GM21717 (cell line): ENCODE measurements around the gene CELF2.

Experiments
- ATAC-seq: cut with Tn5 transposase; IDR thresholded peaks from one replicate; pipeline ENCODE4 v1.9.1; 2021; ENCODE audit warnings: mild to moderate bottlenecking, moderate library complexity; ENCODE audit not compliant: unreplicated experiment

CELF2 gene

GRCh38 chr10:11020548-11020942 is 2.9 kb downstream of the CELF2 start:
- ATAC-seq, result no peak

GRCh38 chr10:11022213-11022612 is 4.5 kb downstream of the CELF2 start:
- no peak for ATAC-seq

DNA sequence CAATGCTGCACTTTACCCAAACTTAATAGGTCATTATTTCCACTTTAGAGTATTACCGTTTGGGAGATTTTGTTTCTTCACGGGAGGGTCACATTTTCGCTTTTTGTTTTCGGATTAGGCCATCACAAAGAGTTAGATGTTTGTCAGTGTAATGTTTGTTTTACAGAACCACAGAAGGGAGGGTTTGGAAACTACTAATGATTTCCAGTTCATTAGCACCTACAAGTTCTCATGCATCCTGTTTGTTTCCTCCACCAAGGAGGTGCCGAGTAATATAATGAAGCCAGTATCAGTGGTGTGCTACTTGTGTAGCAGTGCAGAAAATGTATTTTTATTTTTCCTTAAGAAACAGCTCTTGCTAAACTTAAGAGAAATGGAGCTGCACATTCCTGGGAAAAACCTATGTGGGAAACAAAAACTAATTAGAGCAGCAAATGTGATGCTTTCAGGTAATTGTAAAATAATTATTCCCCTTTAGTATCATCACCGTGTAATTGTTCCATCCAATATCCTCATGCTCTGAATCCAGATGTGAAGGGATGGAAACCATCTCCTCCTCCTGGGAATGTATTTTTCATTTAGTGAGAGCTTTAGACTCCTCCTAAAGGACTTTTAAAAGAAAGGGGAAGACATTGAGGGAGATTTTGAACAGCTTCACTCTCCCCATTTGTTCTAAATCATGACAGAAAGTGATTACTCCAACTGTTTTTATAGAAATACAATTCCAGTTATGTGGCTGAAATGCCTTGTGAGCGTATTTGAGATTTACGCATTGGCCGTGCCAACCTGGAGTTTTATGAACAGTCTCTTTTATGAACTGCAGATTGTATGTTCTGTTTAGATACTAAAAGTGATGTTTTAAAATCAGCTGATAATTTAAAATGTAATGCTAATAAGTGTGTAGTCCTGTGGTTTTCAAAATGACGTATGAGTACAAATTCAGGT is 5.6 kb downstream of the CELF2 start:
- no peak for ATAC-seq

DNA sequence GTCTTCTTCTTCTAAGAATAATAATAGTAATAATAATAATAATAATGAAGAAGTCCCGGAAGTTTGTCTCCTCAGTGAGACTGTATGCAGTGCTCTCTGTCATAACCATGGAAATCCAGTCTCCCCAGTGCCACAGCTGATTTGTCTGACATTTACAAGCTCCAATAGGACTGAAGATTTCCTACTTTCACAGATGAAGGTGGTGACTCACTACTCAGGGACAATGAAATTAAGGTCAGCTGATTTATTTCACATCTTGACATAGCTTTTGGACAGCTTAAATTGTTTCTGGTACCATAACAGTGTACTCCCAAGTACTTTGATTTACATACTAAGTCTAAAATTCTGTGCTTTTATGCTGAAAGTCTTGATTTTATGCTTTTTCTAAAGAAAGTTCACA is 6.9 kb downstream of the CELF2 start:
- no peak for ATAC-seq

DNA sequence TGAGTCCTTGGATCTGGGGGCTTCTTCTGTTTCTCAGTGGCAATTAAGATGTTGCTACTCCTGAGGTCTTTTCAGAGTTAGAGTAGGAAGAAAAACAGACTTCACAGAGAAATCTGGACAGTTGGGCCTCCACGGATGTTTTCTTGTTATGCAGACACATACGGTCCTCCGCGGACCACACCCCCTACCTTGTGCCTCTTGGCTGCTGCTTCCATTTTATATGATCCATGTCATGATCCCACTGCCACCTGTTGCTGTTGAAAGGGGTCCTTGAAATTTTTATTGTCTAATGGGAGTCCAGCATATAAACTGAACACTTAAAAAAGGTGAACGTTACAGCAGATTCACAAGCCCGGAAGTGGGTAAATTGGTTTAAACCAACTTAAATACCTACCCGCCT is 8.3 kb downstream of the CELF2 start:
- ATAC-seq, result no peak

- ATAC-seq, result no peak
Observed at GRCh38 chr10:11026773-11027172, 9.1 kb downstream of the CELF2 start.

GRCh38 chr10:11034762-11035161 is 17.1 kb downstream of the CELF2 start:
- no peak for ATAC-seq

DNA sequence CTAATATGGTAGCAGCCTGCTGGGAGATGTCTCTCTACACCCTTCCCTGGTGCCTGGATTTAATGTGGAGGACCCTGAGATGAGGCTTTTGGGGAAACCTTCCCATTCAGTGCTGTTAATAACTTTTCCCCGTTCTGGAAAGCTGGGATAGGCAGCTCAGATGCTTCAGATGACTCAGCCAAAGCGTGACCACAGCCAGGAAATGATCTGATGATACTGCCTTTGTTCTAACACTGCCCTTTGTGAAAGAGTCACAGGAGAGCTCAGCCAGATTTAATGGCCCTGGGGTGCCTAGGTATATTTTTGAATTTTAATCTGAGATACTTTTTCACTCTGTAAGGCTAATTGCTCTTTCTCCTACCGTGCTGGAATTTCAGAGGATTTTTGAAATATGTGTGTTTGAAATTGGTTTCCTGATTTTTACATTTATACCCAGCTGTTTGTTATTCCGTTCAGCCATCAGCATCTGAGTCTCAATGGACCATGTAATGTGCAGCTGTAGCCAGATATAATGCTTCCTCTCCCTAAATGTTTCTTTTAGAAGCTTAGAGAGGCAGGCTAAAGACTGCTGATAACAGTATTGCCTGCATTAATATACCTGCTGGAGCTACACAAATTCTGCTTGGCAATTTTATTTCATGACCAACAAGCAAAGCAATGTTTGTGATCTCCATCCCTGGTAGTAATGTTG is 17.8 kb downstream of the CELF2 start:
- no peak for ATAC-seq

DNA sequence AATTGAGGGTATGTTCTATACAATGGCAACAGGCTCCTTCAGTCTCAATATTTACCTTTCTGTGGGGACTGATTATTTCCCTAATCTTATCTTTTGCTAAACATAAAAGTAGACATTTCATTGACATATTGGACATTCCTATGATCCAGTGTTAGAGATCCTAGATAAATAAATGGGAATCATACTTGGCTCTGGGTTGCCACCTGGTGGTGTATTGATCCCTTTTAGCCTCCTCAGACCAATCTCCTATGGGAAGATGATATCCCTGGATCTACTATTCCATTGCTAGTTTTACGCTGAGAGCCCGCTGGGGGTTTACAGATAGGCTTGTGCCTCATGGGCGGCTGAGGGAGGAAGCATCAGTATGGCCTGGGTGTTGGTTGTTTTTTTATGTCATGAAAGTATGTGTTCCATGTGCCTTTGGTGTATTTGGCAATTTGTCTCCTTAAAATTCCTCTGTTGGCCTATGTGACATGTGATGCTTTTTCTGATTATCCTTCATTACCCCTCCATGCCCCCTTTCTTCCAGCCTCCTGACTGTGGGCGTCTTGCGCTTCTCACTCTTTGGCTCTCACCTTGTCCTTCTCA is 18.8 kb downstream of the CELF2 start:
- ATAC-seq, result no peak

DNA sequence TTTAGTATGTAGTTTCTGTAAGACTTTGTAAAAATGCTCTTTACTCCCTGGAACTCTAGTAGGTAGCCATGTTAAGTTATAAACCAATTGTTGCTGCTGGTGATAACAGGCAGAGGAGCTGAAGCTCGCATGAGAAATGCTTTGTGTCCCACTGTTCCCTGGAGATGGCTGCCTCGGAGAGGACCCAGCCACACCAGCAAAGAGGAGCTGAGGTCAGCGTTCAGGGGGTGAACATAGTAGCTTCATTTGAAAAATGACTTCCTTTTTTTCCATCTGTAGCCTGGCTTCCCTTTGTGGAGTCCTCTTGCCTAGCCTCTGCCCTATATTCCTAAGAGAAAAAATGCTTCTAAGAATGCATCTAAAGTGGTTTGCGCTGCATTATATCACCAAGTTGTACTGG is 20.3 kb downstream of the CELF2 start:
- no peak for ATAC-seq

GRCh38 chr10:11042357-11042756 is 24.7 kb downstream of the CELF2 start:
- ATAC-seq, result no peak

- no peak for ATAC-seq
Observed at GRCh38 chr10:11043039-11043438, 25.4 kb downstream of the CELF2 start.

GRCh38 chr10:11043446-11044127 is 25.9 kb downstream of the CELF2 start:
- ATAC-seq, result no peak

GRCh38 chr10:11045487-11045886 is 27.8 kb downstream of the CELF2 start:
- ATAC-seq, result no peak

DNA sequence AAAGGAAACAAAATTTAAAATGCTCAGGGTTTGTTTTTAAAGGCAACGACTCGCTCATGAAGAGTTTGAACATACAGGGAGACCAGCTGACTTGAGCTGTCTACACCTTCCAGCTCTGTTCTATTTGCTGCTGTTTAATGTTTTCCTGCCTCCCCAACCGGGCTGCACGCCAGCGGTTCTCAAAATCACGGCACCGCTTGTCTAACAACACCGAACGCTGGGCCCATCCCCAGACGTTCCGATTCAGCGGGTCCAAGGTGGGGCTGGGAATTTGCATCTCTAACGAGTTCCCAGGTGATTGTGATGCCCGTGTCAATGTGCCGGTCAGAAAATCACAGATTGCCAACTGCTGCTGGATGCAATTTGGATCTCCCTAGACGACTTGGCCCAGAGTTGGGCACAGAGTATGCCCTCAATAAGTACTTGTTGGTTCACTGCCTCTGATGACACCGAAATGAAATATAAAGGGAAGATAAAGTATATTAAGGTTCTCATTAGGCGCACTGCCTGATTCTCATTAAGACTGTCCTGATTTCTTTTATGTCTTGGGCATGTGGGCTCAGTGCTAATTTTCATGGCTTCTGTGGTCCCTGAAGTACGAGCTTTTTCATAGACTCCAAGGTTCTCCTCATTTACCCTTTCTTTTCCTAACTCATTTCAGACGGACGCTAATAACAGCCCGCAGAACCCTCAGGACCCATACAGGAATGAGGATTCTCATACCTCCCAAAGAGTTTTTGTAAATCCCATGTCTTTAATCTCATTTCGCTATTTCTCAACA is 28.5 kb downstream of the CELF2 start:
- no peak for ATAC-seq

GRCh38 chr10:11046776-11047160 is 29.1 kb downstream of the CELF2 start:
- ATAC-seq, result no peak

DNA sequence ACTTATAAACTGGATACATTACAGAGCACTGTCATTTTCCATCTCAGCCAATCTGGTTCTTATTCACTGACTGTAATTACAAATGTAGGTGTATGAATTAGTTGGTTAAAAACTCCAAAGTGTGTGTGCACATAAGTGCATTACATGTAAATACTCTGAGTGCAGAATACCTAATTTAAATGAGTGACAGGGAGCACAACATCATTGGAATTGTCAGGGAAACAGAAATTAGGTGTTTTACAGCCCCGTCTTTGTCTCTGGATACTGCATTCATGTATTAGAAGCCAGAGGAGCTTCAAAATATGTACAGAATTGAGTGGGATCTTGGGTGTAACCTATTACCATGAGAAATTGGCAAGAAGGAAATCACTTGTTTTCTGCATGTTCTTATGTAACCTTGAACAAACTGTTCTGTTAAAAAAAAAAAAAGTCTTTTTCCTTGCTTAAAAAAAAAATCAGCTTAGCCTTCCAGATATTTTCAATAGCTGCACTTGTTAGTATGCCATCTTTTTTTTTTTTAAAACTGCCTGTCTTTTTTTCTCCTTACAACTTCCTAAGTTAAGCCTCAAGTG is 31.1 kb downstream of the CELF2 start:
- ATAC-seq, result no peak

GRCh38 chr10:11049806-11050205 is 32.1 kb downstream of the CELF2 start:
- ATAC-seq, result no peak

GRCh38 chr10:11050301-11051287 is 32.9 kb downstream of the CELF2 start:
- no peak for ATAC-seq
